Thoracic aorta (tissue), 2 donors: ENCODE results near the gene ERCC2. TPM values are rescaled to one million over a fixed set of nuclear protein-coding genes. Genes with fewer than 3 reads are reported as not detected.

Experiments used
- ATAC-seq: fragments of 150-250 bp; one replicate; pipeline ENCODE4 v1.8.0; 2017; ENCODE audit warnings: low read depth; ENCODE audit not compliant: insufficient number of reproducible peaks, low FRiP score
- DNase-seq: peaks from one replicate; pipeline ENCODE4 v3.0.0-alpha.2; 2020; ENCODE audit warnings: low spot score
- H3K27ac ChIP-seq, 2 donors: fragments of 200-600 bp; sonication (generic); 1 replicate in 1 of 2; 2 replicates in 1 of 2; pipeline ENCODE4 v1.5.1; 2016; ENCODE audit warnings: mild to moderate bottlenecking in 2 of 2, moderate library complexity in 2 of 2
- H3K27me3 ChIP-seq: fragments of 200-600 bp; sonication (generic); replicated peaks from 2 replicates; pipeline ENCODE4 v1.6.0; 2016; ENCODE audit warnings: mild to moderate bottlenecking; ENCODE audit not compliant: insufficient read depth
- H3K36me3 ChIP-seq: fragments of 200-600 bp; sonication (generic); one replicate; pipeline ENCODE4 v1.5.1; 2016
- H3K4me1 ChIP-seq, 2 donors: fragments of 200-600 bp; sonication (generic); 1 replicate in 1 of 2; 2 replicates in 1 of 2; pipeline versions ENCODE4 v1.5.1 to v1.6.0; 2016; ENCODE audit warnings: low read depth in 2 of 2, mild to moderate bottlenecking in 1 of 2; ENCODE audit not compliant: control insufficient read depth in 1 of 2
- H3K4me3 ChIP-seq: fragments of 200-600 bp; sonication (generic); 2 replicates; pipeline ENCODE4 v1.5.1; 2016; ENCODE audit warnings: mild to moderate bottlenecking
- H3K9me3 ChIP-seq: fragments of 200-600 bp; sonication (generic); 2 replicates; pipeline ENCODE4 v1.5.1; 2016
- CTCF ChIP-seq: fragments of 200-600 bp; sonication (generic); IDR thresholded peaks from one replicate; pipeline ENCODE4 v1.5.1; 2019; ENCODE audit warnings: antibody characterized with exemption
- total RNA-seq, 2 donors: library from RNA; depleted of rRNA; stranded (reverse); fragments of >200 nt; gene quantifications; one replicate each; pipeline versions ENCODE4 v1.1.0 to v1.2.3, GENCODE V29; 2016

Gene ERCC2
- total RNA-seq, 2 donors from 2014 or later, result 11.6 to 18.3 TPM

- peaks cover 16% of the 10 kb centered on the region for H3K36me3 ChIP-seq
- DNase-seq (no peak), ATAC-seq (no peak)
- no peak overlapping the region for H3K4me3 ChIP-seq
- H3K27me3 ChIP-seq, result no peaks in the 10 kb centered on the region
- H3K9me3 ChIP-seq, result no peaks in the 10 kb centered on the region
- H3K4me1 ChIP-seq, result no peaks in the 10 kb centered on the region
- H3K27ac ChIP-seq, result no peak overlapping the region
- TF ChIP-seq CTCF, result no peak
These were observed 13.5 kb downstream of the ERCC2 start for GRCh38 chr19:45356760-45357444.

GRCh38 chr19:45355910-45356309, 14.5 kb downstream of the ERCC2 start:
- DNase-seq, result no peak
- no peak for TF ChIP-seq CTCF
- Histone ChIP-seq H3K9me3 (no peaks in the 10 kb centered on the region), H3K27ac (no peak overlapping the region), H3K4me1 (no peaks in the 10 kb centered on the region), H3K4me3 (no peak overlapping the region), H3K36me3 (peaks cover 13% of the 10 kb centered on the region), H3K27me3 (no peaks in the 10 kb centered on the region)
- ATAC-seq, result no peak

- ATAC-seq, result no peak
- peaks cover 13% of the 10 kb centered on the region for H3K36me3 ChIP-seq
- no peak overlapping the region for H3K4me3 ChIP-seq
- H3K4me1 ChIP-seq, result no peaks in the 10 kb centered on the region
- DNase-seq, result no peak
- H3K9me3 ChIP-seq, result no peaks in the 10 kb centered on the region
- no peaks in the 10 kb centered on the region for H3K27me3 ChIP-seq
- H3K27ac ChIP-seq, result no peak overlapping the region
- no peak for TF ChIP-seq CTCF
These were observed 15.0 kb downstream of the ERCC2 start for GRCh38 chr19:45355402-45355801.

GRCh38 chr19:45354241-45354842, 16.0 kb downstream of the ERCC2 start:
- no peak overlapping the region for H3K27ac ChIP-seq
- no peak for TF ChIP-seq CTCF
- no peak for ATAC-seq

GRCh38 chr19:45352914-45353796, 17.2 kb downstream of the ERCC2 start:
- Histone ChIP-seq H3K4me1 (no peaks in the 10 kb centered on the region), H3K27ac (no peak overlapping the region), H3K9me3 (no peaks in the 10 kb centered on the region), H3K27me3 (no peaks in the 10 kb centered on the region), H3K36me3 (peaks cover 13% of the 10 kb centered on the region), H3K4me3 (no peak overlapping the region)
- no peak for TF ChIP-seq CTCF
- no peak for DNase-seq
- no peak for ATAC-seq

More at GRCh38 chr19:45354241-45354842, 16.0 kb downstream of the ERCC2 start:
- Histone ChIP-seq H3K36me3 (peaks cover 13% of the 10 kb centered on the region), H3K27me3 (no peaks in the 10 kb centered on the region), H3K4me1 (no peaks in the 10 kb centered on the region), H3K9me3 (no peaks in the 10 kb centered on the region), H3K4me3 (no peak overlapping the region)
- no peak for DNase-seq
